Caco-2 (cell line): ENCODE results near the gene SNHG17. TPM values are rescaled to one million over a fixed set of nuclear protein-coding genes. Genes with fewer than 3 reads are reported as not detected.
A peak's percentile ranks its signal among the peaks of the same experiment; 100 is the strongest.

Source experiments
- BruUV-seq: library from RNA; stranded (reverse); fragments of 400-500 nt; replicated peaks from 2 replicates; lab custom pipeline; 2021; lab: Mats Ljungman, UMichigan
- CTCF ChIA-PET: fragments of 300-600 bp; sonication (Branson Sonifier 250); formaldehyde crosslinking; loops from one replicate; lab custom pipeline; 2022; ENCODE audit warnings: antibody characterized with exemption; lab: Charles Lee
- POLR2A ChIA-PET: fragments of 300-600 bp; sonication (Branson Sonifier 250); formaldehyde crosslinking; loops from one replicate; lab custom pipeline; 2022; ENCODE audit warnings: antibody characterized with exemption; lab: Charles Lee
- DNase-seq, 2 experiments: peaks; one replicate each; pipeline versions ENCODE4 v3.0.0 to v3.0.0-alpha.2; 2020 to 2022
- H3K27me3 ChIP-seq: replicated peaks from 2 replicates; pipeline ENCODE4 v1.6.0; 2011; ENCODE audit warnings: low read length; ENCODE audit not compliant: control insufficient read depth, insufficient read depth
- H3K36me3 ChIP-seq: 2 replicates; pipeline ENCODE4 v1.5.1; 2011; ENCODE audit warnings: low read length; ENCODE audit not compliant: control insufficient read depth, insufficient read depth
- H3K4me1 ChIP-seq: fragments of 250-450 bp; sonication (Bioruptor Pico); 2 replicates; pipeline ENCODE4 v1.5.1; 2020; ENCODE audit warnings: mild to moderate bottlenecking
- H3K4me3 ChIP-seq: 2 replicates; pipeline ENCODE4 v1.5.1; 2011; ENCODE audit warnings: low read depth, mild to moderate bottlenecking, control low read depth, low read length
- H3K9me3 ChIP-seq: fragments of 250-450 bp; sonication (Bioruptor Pico); 2 replicates; pipeline ENCODE4 v1.5.1; 2020; ENCODE audit warnings: mild to moderate bottlenecking, moderate library complexity
- H3K27ac Mint-ChIP-seq: one replicate; pipeline ENCODE4 v1.8.0; 2022; ENCODE audit warnings: mixed read lengths; ENCODE audit not compliant: unreplicated experiment
- H3K27me3 Mint-ChIP-seq: one replicate; pipeline ENCODE4 v1.8.0; 2022; ENCODE audit warnings: mixed read lengths; ENCODE audit not compliant: insufficient read depth, unreplicated experiment
- H3K36me3 Mint-ChIP-seq: one replicate; pipeline ENCODE4 v1.8.0; 2022; ENCODE audit warnings: mild to moderate bottlenecking, mixed read lengths; ENCODE audit not compliant: insufficient read depth, unreplicated experiment
- H3K4me1 Mint-ChIP-seq: one replicate; pipeline ENCODE4 v1.8.0; 2022; ENCODE audit warnings: low read depth, mixed read lengths; ENCODE audit not compliant: unreplicated experiment
- H3K4me3 Mint-ChIP-seq: one replicate; pipeline ENCODE4 v1.8.0; 2022; ENCODE audit warnings: mild to moderate bottlenecking, moderate library complexity, mixed read lengths; ENCODE audit not compliant: unreplicated experiment
- H3K9me3 Mint-ChIP-seq: one replicate; pipeline ENCODE4 v1.8.0; 2022; ENCODE audit warnings: mixed read lengths; ENCODE audit not compliant: unreplicated experiment
- intact Hi-C: fragments of 100-400 bp; cut with micrococcal nuclease; formaldehyde crosslinking; loops from one replicate; pipeline ENCODE4 v1.10.0; 2022; ENCODE audit not compliant: unreplicated experiment
- total RNA-seq: library from RNA; stranded (reverse); gene quantifications from 2 replicates; pipeline ENCODE4 v1.2.3, GENCODE V29; 2022
- TF ChIP-seq, protein P1 (sequence below), 2 experiments: fragments of 200-600 bp in 1 of 2; IDR thresholded peaks; 1 replicate in 1 of 2; 2 replicates in 1 of 2; pipeline versions ENCODE4 v1.5.1 to v1.8.0; 2011 to 2022; ENCODE audit warnings: antibody characterized with exemption in 1 of 2, control low read depth in 1 of 2, inconsistent platforms in 1 of 2, low read depth in 1 of 2, low read length in 1 of 2, mild to moderate bottlenecking in 1 of 2, moderate library complexity in 1 of 2; ENCODE audit not compliant: insufficient read depth in 1 of 2, severe bottlenecking in 1 of 2, unreplicated experiment in 1 of 2

Gene SNHG17
- total RNA-seq, 1 experiment from 2014 or later = 362 TPM

DNA sequence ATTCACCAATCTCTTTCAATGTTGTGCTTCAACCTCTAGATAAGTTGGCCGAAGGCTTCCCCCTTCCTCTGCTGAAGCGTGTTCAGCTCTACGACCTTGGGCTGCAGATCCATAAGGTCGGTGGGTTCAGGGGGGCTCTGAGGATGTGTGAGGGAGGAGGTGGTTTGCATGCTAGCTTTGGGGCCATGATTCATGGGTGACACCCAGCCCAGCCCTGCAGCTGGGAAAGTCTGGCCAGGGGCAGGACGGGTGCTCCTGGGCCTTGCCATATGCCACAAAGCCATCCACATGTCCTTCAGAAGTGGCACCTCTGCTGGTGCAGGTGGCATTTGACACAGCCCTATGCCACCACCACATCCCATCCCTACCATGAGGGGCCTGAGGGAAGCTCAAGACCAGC is 61.2 kb downstream of the SNHG17 start:
- CTCF ChIA-PET = interaction anchor here (0.6 to 2.5 kb wide), 11 partner anchors 9 to 562 kb away, joined by 3 to 20 read pairs (median 3); no protein-coding TSS in a partner anchor
- intact Hi-C loops = loop anchor here (1.0 to 2.0 kb wide), 2 partner anchors 15 to 34 kb away; no protein-coding TSS in a partner anchor
- no peaks in the 10 kb centered on the region for H3K36me3 Mint-ChIP-seq
- H3K27me3 ChIP-seq = no peaks in the 10 kb centered on the region
- H3K4me1 ChIP-seq = peaks cover 15% of the 10 kb centered on the region
- H3K36me3 ChIP-seq = no peaks in the 10 kb centered on the region
- BruUV-seq = no TSS peak
- peak in 1 of 2 experiments; percentile 33 for DNase-seq
- POLR2A ChIA-PET = interaction anchor here (0.6 to 1.0 kb wide), 3 partner anchors 61 to 410 kb away, joined by 3 read pairs; partner anchors contain the start of gene RALGAPB
- H3K4me1 Mint-ChIP-seq = peaks cover 11% of the 10 kb centered on the region
- no peak overlapping the region for H3K4me3 Mint-ChIP-seq
- H3K9me3 ChIP-seq = no peaks in the 10 kb centered on the region
- no peaks in the 10 kb centered on the region for H3K9me3 Mint-ChIP-seq
- H3K27ac Mint-ChIP-seq = no peak overlapping the region
- no peak overlapping the region for H3K4me3 ChIP-seq
- no peaks in the 10 kb centered on the region for H3K27me3 Mint-ChIP-seq
- TF ChIP-seq, protein P1, sequence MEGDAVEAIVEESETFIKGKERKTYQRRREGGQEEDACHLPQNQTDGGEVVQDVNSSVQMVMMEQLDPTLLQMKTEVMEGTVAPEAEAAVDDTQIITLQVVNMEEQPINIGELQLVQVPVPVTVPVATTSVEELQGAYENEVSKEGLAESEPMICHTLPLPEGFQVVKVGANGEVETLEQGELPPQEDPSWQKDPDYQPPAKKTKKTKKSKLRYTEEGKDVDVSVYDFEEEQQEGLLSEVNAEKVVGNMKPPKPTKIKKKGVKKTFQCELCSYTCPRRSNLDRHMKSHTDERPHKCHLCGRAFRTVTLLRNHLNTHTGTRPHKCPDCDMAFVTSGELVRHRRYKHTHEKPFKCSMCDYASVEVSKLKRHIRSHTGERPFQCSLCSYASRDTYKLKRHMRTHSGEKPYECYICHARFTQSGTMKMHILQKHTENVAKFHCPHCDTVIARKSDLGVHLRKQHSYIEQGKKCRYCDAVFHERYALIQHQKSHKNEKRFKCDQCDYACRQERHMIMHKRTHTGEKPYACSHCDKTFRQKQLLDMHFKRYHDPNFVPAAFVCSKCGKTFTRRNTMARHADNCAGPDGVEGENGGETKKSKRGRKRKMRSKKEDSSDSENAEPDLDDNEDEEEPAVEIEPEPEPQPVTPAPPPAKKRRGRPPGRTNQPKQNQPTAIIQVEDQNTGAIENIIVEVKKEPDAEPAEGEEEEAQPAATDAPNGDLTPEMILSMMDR (IDR thresholded peaks at IDR 0.05; ENCODE audit: insufficient read depth in 1 of 2, low read depth in 1 of 2, low read length in 1 of 2, severe bottlenecking in 1 of 2, unreplicated experiment in 1 of 2) = no peak

DNA sequence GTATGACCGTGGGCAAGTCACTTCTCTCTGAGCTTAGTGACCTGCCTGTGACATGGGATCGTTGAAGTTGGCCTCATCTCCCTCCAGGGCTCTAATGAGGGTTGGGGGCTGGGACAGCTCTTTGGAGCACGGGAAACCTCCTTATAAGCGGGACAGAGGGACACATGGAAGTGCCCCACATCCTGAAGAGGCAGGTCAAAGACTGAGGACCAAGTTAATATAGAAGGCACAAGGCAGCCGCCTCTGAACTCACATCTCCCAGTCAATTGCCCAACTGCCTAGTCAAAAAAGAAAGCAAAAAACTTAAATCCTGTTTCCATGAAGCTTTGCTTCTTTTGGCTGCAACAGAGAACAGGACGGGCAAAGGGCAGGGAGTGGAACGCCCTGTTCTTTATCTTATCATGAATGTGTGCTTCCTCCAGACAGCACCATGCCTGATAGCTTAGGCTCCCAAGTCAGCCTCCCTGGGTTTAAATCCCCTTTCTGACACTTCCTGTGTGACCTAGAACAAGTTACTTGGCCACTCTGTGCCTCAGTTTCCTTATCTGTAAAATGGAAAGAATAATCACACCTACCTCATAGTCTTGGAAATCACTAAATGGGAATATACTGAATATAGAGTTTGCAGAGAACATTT is 61.8 kb downstream of the SNHG17 start:
- no peaks in the 10 kb centered on the region for H3K9me3 ChIP-seq
- no peak overlapping the region for H3K4me3 ChIP-seq
- DNase-seq = peak; percentile 73 to 82
- H3K36me3 Mint-ChIP-seq = no peaks in the 10 kb centered on the region
- no TSS peak for BruUV-seq
- H3K27ac Mint-ChIP-seq = peak overlapping the region; percentile 33
- POLR2A ChIA-PET = interaction anchor here (0.6 to 1.0 kb wide), 2 partner anchors 99 to 411 kb away, joined by 3 read pairs; partner anchors contain the start of gene RALGAPB
- H3K27me3 Mint-ChIP-seq = no peaks in the 10 kb centered on the region
- TF ChIP-seq, protein P1 (IDR thresholded peaks at IDR 0.05; ENCODE audit: insufficient read depth in 1 of 2, low read depth in 1 of 2, low read length in 1 of 2, severe bottlenecking in 1 of 2, unreplicated experiment in 1 of 2) = no peak
- H3K9me3 Mint-ChIP-seq = no peaks in the 10 kb centered on the region
- peaks cover 15% of the 10 kb centered on the region for H3K4me1 ChIP-seq
- no peaks in the 10 kb centered on the region for H3K27me3 ChIP-seq
- CTCF ChIA-PET = interaction anchor here (0.6 to 2.5 kb wide), 11 partner anchors 10 to 152 kb away, joined by 3 to 20 read pairs (median 3); no protein-coding TSS in a partner anchor
- intact Hi-C loops = loop anchor here (1.0 to 2.0 kb wide), 2 partner anchors 15 to 35 kb away; no protein-coding TSS in a partner anchor
- peaks cover 11% of the 10 kb centered on the region for H3K4me1 Mint-ChIP-seq
- H3K36me3 ChIP-seq = no peaks in the 10 kb centered on the region
- no peak overlapping the region for H3K4me3 Mint-ChIP-seq

DNA sequence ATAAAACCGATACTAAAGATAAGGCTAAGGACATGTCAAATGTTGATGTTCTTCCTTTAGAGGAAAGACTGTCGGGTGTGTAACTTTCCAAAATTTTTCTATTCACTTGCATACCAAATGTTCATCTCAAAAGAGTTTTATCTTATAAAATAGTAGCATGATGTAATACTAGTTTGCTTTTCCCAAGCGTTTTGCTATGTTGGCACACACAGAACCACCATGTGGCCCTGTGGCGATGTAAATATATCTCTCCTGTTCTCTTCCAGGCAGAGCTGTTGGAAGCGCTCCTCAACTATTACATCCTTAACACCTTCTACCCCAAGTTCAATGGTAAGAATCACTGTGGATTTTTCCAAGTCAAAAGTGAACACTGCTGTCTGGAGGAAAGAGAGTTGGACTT is 62.3 kb downstream of the SNHG17 start:
- CTCF ChIA-PET = interaction anchor here (1.0 to 2.5 kb wide), 8 partner anchors 12 to 151 kb away, joined by 3 to 20 read pairs (median 4); no protein-coding TSS in a partner anchor
- intact Hi-C loops = loop anchor here (1.0 to 2.0 kb wide), 2 partner anchors 16 to 35 kb away; no protein-coding TSS in a partner anchor
- H3K27ac Mint-ChIP-seq = peak overlapping the region; percentile 33

More for the DNA sequence above, 62.3 kb downstream of the SNHG17 start:
- Histone ChIP-seq H3K27me3 (no peaks in the 10 kb centered on the region), H3K36me3 (no peaks in the 10 kb centered on the region), H3K4me1 (peaks cover 15% of the 10 kb centered on the region), H3K9me3 (no peaks in the 10 kb centered on the region), H3K4me3 (no peak overlapping the region)
- POLR2A ChIA-PET = interaction anchor here (1.0 kb wide), 1 partner anchor 99 kb away, joined by 3 read pairs; the partner anchor contains the start of gene RALGAPB
- Mint-ChIP-seq H3K36me3 (no peaks in the 10 kb centered on the region), H3K4me3 (no peak overlapping the region), H3K9me3 (no peaks in the 10 kb centered on the region), H3K4me1 (peaks cover 11% of the 10 kb centered on the region), H3K27me3 (no peaks in the 10 kb centered on the region)
- BruUV-seq = no TSS peak
- no peak for DNase-seq
- TF ChIP-seq, protein P1 (IDR thresholded peaks at IDR 0.05; ENCODE audit: insufficient read depth in 1 of 2, low read depth in 1 of 2, low read length in 1 of 2, severe bottlenecking in 1 of 2, unreplicated experiment in 1 of 2) = no peak
